ENCODE data around the gene ZFYVE28. TPM values are rescaled to one million over a fixed set of nuclear protein-coding genes. Genes with fewer than 3 reads are reported as not detected.

The ZFYVE28 gene
- total RNA-seq, 3 donors from 2014 or later, result 12.3 to 14.1 (median 13.9) TPM

DNA sequence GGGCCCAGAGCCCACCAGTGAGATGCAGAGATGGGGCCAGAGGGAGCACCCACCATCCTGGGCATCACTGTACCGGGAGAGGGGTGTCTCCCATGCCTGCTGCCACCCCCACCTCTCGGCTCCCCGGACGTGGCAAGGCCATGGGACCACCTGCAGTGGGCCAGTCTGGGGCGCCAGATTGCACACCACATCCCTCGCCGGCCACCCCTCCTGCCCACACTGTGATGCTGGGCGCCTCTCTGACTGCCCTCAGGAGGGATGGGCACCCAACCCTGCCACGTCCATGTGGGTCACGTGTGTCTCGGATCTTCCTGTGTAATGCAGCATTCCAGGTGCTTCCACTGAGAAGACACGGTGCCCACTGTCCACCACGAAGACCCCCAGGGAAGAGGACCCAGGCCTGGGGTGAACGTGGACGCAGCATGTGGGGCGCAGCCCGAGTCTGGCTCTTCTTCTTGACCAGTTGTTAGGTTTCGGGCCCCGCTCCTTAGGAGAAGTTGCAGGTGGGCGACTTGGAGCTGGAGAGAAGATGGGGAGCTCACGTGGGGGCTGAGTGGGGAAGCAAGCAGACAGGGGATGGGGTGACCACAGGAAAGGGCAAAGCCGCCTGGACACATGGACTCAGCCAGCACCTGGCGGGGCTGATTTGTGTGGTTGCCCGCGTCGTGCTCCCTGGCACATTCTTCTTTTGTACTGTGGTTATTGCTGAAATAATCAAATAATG is 47.7 kb downstream of the ZFYVE28 start:
- no peaks in the 10 kb centered on the region for H3K27me3 ChIP-seq
- no peak for DNase-seq (ENCODE audit: low spot score in 2 of 2)
- H3K4me1 ChIP-seq, result no peaks in the 10 kb centered on the region
- H3K9me3 ChIP-seq, result no peaks in the 10 kb centered on the region
- no peak overlapping the region for H3K4me3 ChIP-seq
- no peak overlapping the region for H3K27ac ChIP-seq
- TF ChIP-seq CTCF (IDR thresholded peaks at IDR 0.05), result no peak
- no peak for TF ChIP-seq POLR2AphosphoS5 (IDR thresholded peaks at IDR 0.05)
- no peak for TF ChIP-seq POLR2A (IDR thresholded peaks at IDR 0.05)
- intact Hi-C loops (cut with DNase I; ENCODE audit: low total_unique reads), result no loop called here
- no peaks in the 10 kb centered on the region for H3K36me3 ChIP-seq

- H3K27ac ChIP-seq, result no peak overlapping the region
- intact Hi-C loops (cut with DNase I; ENCODE audit: low total_unique reads), result no loop called here
- H3K9me3 ChIP-seq, result no peaks in the 10 kb centered on the region
- peaks cover 0 to 6% of the 10 kb centered on the region in 2 donors for H3K4me1 ChIP-seq
- no peaks in the 10 kb centered on the region for H3K27me3 ChIP-seq
- TF ChIP-seq CTCF (IDR thresholded peaks at IDR 0.05) (no peak), POLR2A (IDR thresholded peaks at IDR 0.05) (no peak), POLR2AphosphoS5 (IDR thresholded peaks at IDR 0.05) (no peak)
- no peak overlapping the region for H3K4me3 ChIP-seq
- DNase-seq (ENCODE audit: low spot score in 2 of 2), result peak in 1 of 2 donors; percentile 31
- H3K36me3 ChIP-seq, result no peaks in the 10 kb centered on the region
These were observed 49.6 kb downstream of the ZFYVE28 start for GRCh38 chr4:2368746-2369437.

DNA sequence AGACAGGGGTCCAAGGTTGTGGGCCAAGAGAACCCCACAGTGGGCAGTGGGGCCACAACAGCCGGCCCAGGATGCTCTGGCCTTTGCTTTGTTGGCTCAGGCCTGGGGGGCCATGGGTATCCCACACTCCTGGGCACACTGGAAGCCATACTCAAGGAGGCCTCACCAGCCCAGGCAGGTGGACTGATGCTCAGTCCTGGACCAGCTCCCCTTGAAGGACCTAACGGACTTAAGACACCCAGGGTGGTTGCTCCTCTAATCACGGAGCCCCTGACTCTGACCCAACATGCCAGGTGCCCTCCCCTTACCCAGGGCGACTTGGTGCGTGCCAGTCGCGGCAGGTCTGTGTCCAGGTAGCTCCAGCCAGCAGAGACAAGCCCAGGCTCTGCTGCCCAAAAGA is 50.8 kb downstream of the ZFYVE28 start:
- Histone ChIP-seq H3K9me3 (no peaks in the 10 kb centered on the region), H3K4me1 (peaks cover 0 to 6% of the 10 kb centered on the region in 2 donors), H3K36me3 (no peaks in the 10 kb centered on the region), H3K4me3 (no peak overlapping the region), H3K27me3 (no peaks in the 10 kb centered on the region), H3K27ac (no peak overlapping the region)
- TF ChIP-seq CTCF (IDR thresholded peaks at IDR 0.05) (no peak), POLR2A (IDR thresholded peaks at IDR 0.05) (no peak), POLR2AphosphoS5 (IDR thresholded peaks at IDR 0.05) (no peak)
- intact Hi-C loops (cut with DNase I; ENCODE audit: low total_unique reads), result no loop called here
- DNase-seq (ENCODE audit: low spot score in 2 of 2), result peak in 1 of 2 donors; percentile 41

DNA sequence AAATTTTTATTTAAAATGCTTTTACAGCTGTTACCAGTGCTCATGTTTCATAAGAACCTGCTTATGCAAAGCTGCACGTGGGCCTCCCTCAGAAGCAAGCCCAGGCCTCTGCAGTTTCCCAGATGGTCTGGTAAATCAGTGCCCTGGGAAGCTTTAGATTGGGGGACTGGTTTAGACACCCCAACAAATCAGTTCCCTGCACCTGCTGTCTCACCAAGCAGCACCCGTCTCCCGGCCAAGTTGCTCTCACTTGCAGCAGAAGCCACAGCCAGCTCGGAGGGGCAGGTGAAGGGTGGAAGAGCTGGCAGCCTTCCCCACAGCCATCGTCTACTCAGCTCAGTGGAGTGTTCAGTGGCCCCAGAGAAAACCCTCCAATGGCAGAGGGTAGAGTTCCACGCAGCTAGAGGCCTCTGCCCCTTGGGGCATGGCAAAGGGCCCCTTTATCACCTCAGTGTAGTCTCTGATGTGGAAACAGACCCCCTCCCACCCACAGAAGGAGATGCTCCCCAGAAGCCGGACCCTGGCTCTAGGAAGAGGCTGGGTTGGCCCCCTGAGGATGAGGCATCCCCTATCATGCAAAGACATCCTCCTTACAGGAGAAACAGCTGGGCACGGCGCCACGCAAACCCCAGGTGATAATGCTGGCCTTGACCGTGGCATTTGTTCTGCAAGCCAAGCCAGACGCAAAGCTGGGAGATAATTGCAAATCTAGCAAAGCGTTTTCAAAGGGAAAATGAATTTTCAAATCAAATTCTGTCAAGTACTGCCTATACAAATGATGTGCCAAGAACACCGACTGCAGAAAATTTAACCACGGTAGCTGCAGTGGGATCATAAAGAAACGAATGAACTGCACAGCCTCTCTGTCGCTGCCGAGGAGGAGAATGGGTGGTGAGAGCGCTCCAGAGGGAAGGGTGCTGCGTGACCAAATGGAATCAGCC is 51.9 kb downstream of the ZFYVE28 start:
- peaks cover 0 to 6% of the 10 kb centered on the region in 2 donors for H3K4me1 ChIP-seq
- no peaks in the 10 kb centered on the region for H3K27me3 ChIP-seq
- intact Hi-C loops (cut with DNase I; ENCODE audit: low total_unique reads), result no loop called here
- no peak overlapping the region for H3K27ac ChIP-seq
- TF ChIP-seq POLR2AphosphoS5 (IDR thresholded peaks at IDR 0.05) (no peak), CTCF (IDR thresholded peaks at IDR 0.05) (no peak), POLR2A (IDR thresholded peaks at IDR 0.05) (no peak)
- H3K4me3 ChIP-seq, result no peak overlapping the region
- no peaks in the 10 kb centered on the region for H3K36me3 ChIP-seq
- DNase-seq (ENCODE audit: low spot score in 2 of 2), result peak in 1 of 2 donors; percentile 45
- no peaks in the 10 kb centered on the region for H3K9me3 ChIP-seq
